Measurements from ENCODE around the gene VSIG8.

GRCh38 chr1:159831412-159832141 is 30.9 kb downstream of the VSIG8 start:
- TF ChIP-seq POLR2A (IDR thresholded peaks at IDR 0.05) (no peak), CTCF (IDR thresholded peaks at IDR 0.05) (no peak)
